Panc1 (cell line): ENCODE measurements around the gene LIPC.

ENCODE experiments used
- POLR2AphosphoS5 ChIP-seq: IDR thresholded peaks from 2 replicates; pipeline ENCODE4 v1.6.1; 2012; ENCODE audit warnings: mild to moderate bottlenecking, low read depth, low read length, moderate library complexity
- SIN3A ChIP-seq: IDR thresholded peaks from 2 replicates; pipeline ENCODE4 v1.6.1; 2012; ENCODE audit warnings: low read depth, mild to moderate bottlenecking, low read length, moderate library complexity, borderline replicate concordance; ENCODE audit not compliant: insufficient read depth
- TF ChIP-seq, protein P1 (sequence below): fragments of 450-650 bp; IDR thresholded peaks from 2 replicates; pipeline ENCODE4 v1.5.1; 2017; ENCODE audit warnings: mild to moderate bottlenecking
- TF ChIP-seq, protein P2 (sequence below), 2 experiments: IDR thresholded peaks; 2 replicates each; pipeline ENCODE4 v1.6.1; 2011 to 2012; ENCODE audit warnings: low read depth in 2 of 2, control low read depth in 1 of 2, low read length in 1 of 2, mild to moderate bottlenecking in 1 of 2, moderate library complexity in 1 of 2; ENCODE audit not compliant: insufficient read depth in 1 of 2

DNA sequence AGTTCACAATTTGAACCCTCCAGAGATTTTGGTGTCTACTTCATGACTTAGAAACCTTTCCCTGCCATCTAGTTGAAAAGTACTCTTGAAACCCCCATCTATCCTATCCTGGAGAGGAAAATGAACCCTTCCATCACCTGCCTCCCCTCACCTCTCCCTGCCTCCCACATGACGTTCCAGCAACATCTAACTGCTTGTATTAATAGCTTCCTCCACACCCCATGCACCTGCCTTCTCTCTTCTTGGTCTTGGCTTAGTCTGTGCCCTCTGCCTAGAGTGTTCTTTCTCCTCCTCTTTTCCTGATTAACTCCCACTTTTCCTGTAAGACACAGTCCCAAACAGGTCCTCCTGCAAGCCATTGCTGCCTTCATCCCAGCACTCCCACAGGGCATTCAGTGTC lies 107.8 kb downstream of the LIPC start:
- TF ChIP-seq POLR2AphosphoS5 (no peak), SIN3A (no peak)
- TF ChIP-seq, protein P1, sequence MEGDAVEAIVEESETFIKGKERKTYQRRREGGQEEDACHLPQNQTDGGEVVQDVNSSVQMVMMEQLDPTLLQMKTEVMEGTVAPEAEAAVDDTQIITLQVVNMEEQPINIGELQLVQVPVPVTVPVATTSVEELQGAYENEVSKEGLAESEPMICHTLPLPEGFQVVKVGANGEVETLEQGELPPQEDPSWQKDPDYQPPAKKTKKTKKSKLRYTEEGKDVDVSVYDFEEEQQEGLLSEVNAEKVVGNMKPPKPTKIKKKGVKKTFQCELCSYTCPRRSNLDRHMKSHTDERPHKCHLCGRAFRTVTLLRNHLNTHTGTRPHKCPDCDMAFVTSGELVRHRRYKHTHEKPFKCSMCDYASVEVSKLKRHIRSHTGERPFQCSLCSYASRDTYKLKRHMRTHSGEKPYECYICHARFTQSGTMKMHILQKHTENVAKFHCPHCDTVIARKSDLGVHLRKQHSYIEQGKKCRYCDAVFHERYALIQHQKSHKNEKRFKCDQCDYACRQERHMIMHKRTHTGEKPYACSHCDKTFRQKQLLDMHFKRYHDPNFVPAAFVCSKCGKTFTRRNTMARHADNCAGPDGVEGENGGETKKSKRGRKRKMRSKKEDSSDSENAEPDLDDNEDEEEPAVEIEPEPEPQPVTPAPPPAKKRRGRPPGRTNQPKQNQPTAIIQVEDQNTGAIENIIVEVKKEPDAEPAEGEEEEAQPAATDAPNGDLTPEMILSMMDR = no peak
- TF ChIP-seq, protein P2, sequence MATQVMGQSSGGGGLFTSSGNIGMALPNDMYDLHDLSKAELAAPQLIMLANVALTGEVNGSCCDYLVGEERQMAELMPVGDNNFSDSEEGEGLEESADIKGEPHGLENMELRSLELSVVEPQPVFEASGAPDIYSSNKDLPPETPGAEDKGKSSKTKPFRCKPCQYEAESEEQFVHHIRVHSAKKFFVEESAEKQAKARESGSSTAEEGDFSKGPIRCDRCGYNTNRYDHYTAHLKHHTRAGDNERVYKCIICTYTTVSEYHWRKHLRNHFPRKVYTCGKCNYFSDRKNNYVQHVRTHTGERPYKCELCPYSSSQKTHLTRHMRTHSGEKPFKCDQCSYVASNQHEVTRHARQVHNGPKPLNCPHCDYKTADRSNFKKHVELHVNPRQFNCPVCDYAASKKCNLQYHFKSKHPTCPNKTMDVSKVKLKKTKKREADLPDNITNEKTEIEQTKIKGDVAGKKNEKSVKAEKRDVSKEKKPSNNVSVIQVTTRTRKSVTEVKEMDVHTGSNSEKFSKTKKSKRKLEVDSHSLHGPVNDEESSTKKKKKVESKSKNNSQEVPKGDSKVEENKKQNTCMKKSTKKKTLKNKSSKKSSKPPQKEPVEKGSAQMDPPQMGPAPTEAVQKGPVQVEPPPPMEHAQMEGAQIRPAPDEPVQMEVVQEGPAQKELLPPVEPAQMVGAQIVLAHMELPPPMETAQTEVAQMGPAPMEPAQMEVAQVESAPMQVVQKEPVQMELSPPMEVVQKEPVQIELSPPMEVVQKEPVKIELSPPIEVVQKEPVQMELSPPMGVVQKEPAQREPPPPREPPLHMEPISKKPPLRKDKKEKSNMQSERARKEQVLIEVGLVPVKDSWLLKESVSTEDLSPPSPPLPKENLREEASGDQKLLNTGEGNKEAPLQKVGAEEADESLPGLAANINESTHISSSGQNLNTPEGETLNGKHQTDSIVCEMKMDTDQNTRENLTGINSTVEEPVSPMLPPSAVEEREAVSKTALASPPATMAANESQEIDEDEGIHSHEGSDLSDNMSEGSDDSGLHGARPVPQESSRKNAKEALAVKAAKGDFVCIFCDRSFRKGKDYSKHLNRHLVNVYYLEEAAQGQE (IDR thresholded peaks at IDR 0.05; ENCODE audit: insufficient read depth in 1 of 2, low read depth in 2 of 2, low read length in 1 of 2) = no peak
